ENCODE data around the gene ADGRB3.

Gene ADGRB3

GRCh38 chr6:68634726-68635411 lies at the start of gene ADGRB3:
TSS of gene ADGRB3 (plus strand) at chr6:68635282. CDS start at chr6:68638676, 3,394 bp downstream.
- DNase-seq = peak; percentile 75

- DNase-seq = no peak
Measured at GRCh38 chr6:68593558-68593957, 41.5 kb upstream of the ADGRB3 start.

DNA sequence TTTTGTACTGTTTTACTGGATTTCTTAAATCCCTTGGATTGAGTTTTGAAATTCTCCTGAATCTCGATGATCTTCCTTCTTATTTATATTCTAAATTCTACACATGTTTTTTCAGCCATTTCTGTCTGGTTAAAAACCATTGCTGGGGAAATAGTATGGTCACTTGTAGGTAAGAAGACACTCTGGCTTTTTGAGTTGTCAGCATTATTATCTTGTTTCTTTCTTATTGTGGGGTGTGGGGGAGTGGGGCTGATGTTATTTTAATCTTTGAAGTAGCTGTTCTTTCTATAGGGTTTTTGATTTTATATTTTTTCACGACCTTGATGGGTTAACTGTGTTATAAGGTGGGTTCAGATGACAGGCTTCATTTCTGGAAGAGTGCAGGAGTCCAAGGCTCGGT lies 37.4 kb upstream of the ADGRB3 start:
- no peak for DNase-seq

- DNase-seq = no peak
Measured at GRCh38 chr6:68615938-68616337, 19.1 kb upstream of the ADGRB3 start.

DNA sequence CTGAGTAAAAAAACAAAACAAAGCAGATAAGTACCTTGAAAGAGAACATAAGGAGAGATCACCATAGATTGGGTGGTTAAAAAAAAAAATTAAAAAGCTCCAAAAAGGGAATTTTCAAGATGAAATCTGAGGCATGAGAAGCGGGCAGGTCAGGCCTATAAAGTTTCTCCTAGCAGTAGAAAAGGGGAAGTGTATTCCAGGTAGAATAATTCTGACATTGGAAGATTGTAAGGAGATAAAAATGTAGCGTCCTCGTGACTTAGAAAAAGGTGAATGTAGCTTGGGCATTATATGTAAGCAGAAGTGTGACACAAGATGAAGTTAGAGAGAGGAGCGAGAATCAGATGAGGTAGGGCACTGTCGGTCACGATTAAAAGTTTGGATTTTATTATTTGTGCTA lies 9.1 kb upstream of the ADGRB3 start:
- DNase-seq = no peak

DNA sequence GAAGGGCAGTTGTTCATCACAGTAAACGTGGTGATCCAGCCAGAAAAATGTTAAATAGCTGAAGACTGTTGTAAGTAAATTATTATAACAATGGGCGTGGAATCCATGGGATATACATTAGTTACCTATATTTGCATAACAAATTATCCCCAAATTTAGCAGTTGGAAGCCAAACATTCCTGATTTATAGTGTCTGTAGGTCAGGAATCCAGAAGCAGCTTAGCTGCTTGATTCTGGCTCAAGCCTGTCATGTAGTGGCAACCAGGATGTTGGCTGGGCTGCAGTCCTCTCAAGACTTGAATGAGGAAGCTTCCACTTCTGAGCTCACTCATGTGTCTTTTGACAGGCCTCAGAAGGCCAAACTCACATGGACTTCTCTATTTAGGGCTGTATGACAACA lies 6.9 kb upstream of the ADGRB3 start:
- DNase-seq = no peak

DNA sequence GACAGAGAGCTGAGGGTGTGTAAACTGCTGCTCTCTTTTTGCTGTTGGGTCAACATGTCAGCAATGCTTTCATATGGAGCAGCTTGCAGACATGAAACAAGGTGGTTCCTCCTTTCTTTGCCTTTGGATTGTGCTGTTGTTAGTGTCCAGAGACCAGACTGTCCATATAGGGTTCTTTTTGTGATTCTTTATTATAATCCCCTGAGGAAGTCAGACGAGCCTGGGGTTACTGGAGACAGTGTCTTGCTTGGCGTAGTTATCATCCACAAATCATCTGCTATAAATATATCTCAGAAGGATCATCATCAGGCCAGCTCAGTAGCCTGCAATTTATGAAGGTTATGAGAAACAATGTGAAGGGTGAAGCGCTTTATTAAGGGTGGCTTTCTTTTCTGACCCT lies 2.3 kb upstream of the ADGRB3 start:
- DNase-seq = no peak

GRCh38 chr6:68633281-68633971 lies 1.7 kb upstream of the ADGRB3 start:
- DNase-seq = no peak

DNA sequence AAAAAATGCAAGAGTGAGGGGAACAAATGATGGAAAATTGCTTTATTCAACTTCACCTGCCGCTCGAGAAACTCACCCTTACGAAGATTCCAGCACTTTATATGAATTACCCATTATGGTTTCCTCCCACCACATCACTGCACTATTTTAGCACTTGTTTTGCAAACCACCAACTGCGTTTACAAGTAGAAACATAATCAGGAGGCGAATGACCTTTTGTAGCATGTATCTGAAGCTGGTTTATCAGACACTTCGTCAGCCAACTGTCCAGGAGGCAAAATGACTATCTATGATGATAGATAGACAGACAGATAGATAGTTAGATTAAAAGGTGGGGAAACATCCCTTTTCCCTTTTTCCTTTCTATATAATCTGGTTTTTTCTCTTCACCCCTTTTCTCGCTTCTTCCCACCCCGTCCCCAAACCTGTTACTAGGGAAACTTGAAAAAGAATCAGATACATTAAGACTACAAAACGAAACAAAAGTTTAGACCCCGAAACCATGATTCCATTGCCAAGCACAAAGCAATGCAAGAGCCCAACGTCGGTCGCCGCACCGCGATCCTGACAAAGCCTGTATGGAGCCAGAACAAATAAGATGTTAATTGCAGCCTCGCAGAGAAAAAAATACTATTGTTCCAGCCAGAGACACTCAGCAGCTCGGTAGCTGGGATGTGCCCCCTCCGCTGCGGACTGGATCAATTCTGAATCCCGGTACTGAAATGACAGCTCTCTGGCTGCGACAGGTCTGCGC lies 933 bp upstream of the ADGRB3 start:
- no peak for DNase-seq

DNA sequence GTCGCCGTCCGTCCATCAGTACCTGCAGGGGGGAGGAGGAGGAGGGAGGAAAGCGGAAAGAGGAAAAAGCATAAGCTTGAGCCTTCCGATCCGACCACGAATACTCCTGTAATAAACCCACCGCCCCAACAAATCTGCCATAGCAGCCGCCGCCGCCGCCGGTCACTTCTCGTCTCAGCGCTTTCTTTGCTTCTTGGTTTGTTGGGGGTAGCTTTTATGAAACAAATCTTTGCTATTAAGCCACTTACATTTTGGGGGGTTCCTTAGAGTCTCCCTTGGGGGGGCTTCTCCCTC lies 277 bp downstream of the ADGRB3 start:
- DNase-seq = no peak

- DNase-seq = peak; percentile 52
Measured at GRCh38 chr6:68635706-68636513, 828 bp downstream of the ADGRB3 start.

- DNase-seq = no peak
Measured at GRCh38 chr6:68636666-68637065, 1.6 kb downstream of the ADGRB3 start.

DNA sequence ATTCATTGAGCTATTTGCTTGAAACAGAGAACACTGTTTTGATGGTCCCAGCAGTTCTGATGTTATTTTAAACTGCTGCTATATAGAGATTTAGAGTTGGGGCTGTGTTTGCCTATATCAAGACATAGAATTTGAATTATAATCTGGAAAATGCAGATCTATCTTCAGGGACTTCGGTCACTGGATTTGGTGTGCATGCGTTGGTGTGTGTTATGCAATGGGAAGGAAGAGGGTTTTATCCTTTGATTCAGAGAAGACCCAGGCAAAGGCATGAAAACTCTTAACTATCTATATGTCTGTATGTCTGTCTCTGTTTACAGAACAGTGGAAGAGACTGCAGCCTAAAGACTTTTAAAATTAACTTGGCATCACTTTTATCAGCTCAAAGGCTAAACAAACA lies 2.0 kb downstream of the ADGRB3 start:
- no peak for DNase-seq

DNA sequence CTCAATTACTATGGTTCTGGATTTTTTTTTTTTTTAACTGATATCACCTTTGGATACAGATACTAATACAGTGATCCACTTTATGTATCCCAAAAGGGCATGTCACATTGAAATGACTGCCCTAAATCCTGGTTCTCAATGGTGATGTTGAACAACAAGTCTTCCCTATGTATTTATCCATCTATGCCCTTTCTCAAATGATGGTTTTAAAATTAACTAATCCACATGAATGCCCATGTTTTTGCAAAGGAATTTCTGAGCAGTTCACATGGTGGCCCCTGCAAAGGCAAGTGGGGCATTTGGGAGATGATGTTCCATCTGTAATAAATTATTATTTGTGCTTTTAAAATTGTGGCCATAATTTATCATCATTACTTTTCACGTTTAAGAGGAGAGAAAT lies 2.7 kb downstream of the ADGRB3 start:
- no peak for DNase-seq

DNA sequence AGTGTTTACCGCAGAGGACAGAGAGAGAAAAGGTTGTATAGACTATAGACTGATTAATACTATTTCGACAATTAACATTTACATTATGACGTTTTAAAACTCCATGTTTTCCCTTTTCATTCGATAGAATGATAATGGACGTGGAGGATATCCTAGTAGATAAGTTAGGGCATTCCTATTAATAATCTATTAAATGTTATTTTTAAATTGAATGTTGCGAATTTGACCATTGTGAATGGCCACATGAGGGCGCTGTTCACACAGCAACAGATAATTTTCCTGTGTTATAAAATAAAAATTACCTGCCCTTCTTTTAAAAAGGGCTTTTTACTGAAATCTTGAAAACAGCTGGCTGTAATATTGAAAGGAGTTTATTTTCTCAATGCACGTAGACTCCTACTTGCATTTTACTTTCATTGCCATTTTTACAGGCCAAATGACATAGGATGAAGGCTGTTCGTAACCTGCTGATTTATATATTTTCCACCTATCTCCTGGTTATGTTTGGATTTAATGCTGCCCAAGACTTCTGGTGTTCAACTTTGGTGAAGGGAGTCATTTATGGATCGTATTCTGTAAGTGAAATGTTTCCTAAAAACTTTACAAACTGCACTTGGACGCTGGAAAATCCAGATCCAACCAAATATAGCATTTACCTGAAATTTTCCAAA lies 3.3 kb downstream of the ADGRB3 start:
- no peak for DNase-seq

- DNase-seq = no peak
Measured at GRCh38 chr6:68639211-68639610, 4.1 kb downstream of the ADGRB3 start.

DNA sequence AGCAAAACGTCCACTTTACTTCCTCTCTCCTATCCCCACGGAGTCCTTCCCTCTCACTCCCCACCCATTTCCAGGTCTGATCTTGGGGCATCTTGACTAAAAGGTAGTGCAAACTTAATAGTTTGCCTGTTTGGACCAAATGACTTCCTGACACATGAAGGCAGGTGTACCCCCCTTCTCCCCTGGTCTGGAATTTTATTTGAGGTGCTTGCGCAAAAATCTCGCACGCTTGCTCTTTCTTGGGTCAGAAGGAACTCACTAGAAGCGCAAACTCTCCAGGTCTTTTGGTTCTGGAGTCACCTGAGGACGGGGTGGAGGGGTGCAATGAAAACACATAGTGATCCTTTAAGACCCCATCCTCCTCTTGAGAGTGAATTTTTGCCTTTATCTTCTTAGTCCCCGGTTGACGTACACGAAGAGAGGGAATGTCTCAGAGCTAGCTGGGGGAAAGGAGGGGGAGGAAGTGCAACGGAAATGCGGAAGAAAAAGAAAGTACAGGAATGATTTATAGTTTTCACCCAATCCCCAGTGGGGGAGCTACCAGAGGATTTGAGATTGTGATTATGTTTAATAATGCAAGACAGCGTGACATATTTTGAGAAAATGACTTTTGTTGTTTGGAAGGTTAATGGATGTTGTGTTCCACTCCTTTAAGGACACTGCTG lies 4.9 kb downstream of the ADGRB3 start:
- DNase-seq = no peak

DNA sequence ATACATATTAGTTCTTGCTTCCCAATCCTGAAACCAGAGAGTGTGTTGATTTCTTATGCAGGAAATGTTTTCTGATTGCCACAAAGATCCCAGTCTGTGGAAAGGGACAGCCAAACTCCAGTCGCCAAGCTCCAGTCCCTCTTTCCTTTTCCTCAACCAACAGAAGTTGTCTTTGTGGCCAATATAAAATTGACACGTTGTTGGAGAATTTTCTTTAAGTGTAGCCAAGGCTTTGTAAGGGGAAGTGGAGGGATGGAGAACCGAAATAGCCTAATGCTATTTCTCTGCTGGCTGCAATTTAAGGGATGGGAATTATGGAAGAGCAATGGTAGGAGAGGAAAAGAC lies 5.4 kb downstream of the ADGRB3 start:
- DNase-seq = no peak

DNA sequence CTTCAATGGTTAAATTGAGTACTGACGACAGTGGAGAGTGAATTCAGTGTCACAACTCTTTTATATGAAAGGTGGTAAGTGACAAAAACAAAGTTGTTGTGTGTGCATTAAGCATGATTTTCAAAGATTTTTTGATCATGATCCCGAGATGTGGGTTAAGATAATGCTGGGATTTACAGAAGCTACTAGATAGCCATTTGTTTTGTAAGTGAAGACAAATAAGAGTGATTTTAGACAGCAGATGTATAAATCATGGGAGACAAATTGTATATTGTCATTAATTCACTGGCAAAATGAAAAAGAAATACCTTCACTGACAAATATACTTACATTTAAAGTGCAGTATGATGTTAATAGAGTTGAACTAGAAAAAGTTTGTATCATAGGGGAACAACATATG lies 6.1 kb downstream of the ADGRB3 start:
- no peak for DNase-seq

GRCh38 chr6:68642081-68642480 lies 7.0 kb downstream of the ADGRB3 start:
- no peak for DNase-seq

- DNase-seq = no peak
Measured at GRCh38 chr6:68642977-68643376, 7.9 kb downstream of the ADGRB3 start.

DNA sequence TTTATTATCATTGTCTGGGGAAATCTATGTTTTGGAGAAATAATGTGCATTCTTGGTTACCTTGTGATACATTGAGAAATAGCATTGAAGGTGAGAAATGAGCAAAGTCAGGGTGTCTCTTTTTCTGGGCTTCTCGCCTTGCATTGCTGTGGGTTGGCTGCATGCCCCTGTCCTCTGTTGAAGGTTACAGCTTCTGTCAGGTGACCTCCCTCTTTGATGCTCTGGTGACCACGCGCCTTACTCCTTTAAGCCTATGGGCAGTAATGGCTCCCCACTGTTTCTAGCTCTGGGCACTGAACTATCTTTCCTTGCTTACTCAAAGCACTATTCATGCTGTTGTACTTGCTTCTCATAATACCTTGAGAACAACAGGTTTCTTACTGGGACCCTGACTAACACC lies 14.6 kb downstream of the ADGRB3 start:
- no peak for DNase-seq
